Mammary epithelial cell (primary cell): ENCODE results near the gene SPTSSA.

Experiments
- EZH2 ChIP-seq: IDR thresholded peaks from 2 replicates; pipeline ENCODE4 v1.6.1; 2012; ENCODE audit warnings: low read length, inconsistent platforms, borderline replicate concordance
- TF ChIP-seq, protein P1 (sequence below), 2 donors: IDR thresholded peaks in 1 of 2; conservative IDR thresholded peaks in 1 of 2; 2 replicates each; pipeline ENCODE4 v1.5.1; 2011 to 2012; ENCODE audit warnings: inconsistent platforms in 2 of 2, low read length in 2 of 2, mild to moderate bottlenecking in 2 of 2, control low read depth in 1 of 2, low read depth in 1 of 2; ENCODE audit not compliant: insufficient read depth in 1 of 2; ENCODE audit errors: extremely low read depth in 1 of 2

DNA sequence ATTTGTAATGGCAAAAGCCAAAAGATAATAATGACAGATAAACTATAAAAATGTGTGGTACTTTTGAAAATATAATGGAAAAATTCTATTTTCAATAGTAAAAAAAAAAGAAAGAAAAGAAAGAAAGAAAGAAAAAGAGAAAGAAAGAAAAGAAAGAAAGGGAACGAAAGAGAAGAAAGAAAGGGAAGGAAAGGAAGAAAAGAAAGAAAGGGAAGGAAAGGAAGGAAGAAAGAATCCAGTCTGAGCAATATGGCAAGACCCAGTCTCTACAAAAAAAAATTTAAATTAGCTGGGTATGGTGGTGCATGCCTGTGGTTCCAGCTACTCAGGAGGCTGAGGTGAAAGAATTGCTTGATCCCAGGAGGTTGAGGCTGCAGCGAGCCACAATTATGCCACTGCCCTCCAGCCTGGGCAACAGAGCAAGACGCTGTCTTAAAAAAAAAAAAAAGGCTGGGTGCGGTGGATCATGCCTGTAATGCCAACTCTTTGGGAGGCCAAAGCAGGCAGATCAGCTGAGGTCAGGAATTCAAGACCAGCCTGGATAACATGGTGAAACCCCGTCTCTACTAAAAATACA, 39.1 kb upstream of the SPTSSA start:
- TF ChIP-seq, protein P1, sequence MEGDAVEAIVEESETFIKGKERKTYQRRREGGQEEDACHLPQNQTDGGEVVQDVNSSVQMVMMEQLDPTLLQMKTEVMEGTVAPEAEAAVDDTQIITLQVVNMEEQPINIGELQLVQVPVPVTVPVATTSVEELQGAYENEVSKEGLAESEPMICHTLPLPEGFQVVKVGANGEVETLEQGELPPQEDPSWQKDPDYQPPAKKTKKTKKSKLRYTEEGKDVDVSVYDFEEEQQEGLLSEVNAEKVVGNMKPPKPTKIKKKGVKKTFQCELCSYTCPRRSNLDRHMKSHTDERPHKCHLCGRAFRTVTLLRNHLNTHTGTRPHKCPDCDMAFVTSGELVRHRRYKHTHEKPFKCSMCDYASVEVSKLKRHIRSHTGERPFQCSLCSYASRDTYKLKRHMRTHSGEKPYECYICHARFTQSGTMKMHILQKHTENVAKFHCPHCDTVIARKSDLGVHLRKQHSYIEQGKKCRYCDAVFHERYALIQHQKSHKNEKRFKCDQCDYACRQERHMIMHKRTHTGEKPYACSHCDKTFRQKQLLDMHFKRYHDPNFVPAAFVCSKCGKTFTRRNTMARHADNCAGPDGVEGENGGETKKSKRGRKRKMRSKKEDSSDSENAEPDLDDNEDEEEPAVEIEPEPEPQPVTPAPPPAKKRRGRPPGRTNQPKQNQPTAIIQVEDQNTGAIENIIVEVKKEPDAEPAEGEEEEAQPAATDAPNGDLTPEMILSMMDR (conservative IDR thresholded peaks at IDR 0.05 in 1 of 2, IDR thresholded peaks at IDR 0.05 in 1 of 2; ENCODE audit: extremely low read depth in 1 of 2, insufficient read depth in 1 of 2, low read depth in 1 of 2, low read length in 2 of 2) = no peak
- no peak for TF ChIP-seq EZH2
